ENCODE results near the gene ABR. TPM values are rescaled to one million over a fixed set of nuclear protein-coding genes. Genes with fewer than 3 reads are reported as not detected.

The ABR gene
- total RNA-seq, 6 experiments from 2014 or later, result 7.4 to 21.5 (median 11.3) TPM

- DNase-seq (no peak), ATAC-seq (peak in 2 of 4 donors; percentile 3 to 21)
- TF ChIP-seq POLR2A (IDR thresholded peaks at IDR 0.05) (no peak), CTCF (IDR thresholded peaks at IDR 0.05) (no peak)
- H3K4me1 ChIP-seq, result no peaks in the 10 kb centered on the region
- intact Hi-C loops (cut with DNase I), result no loop called here
- H3K27ac ChIP-seq, result peak overlapping the region in 2 of 3 donors; percentile 37 to 70
- H3K9me3 ChIP-seq, result no peaks in the 10 kb centered on the region
- H3K36me3 ChIP-seq, result no peaks in the 10 kb centered on the region
- 54% methylated on average over 6 of the region's 8 CpGs for WGBS (ENCODE audit: insufficient coverage, low coverage, low lambda C conversion rate, missing lambda C conversion rate)
- no peaks in the 10 kb centered on the region for H3K27me3 ChIP-seq
- no peak overlapping the region for H3K4me3 ChIP-seq
Observed at GRCh38 chr17:1095853-1096173, 84.0 kb downstream of the ABR start.

GRCh38 chr17:1095090-1095852, 84.5 kb downstream of the ABR start:
- intact Hi-C loops (cut with DNase I), result no loop called here
- 60% methylated on average over 1 of the region's 31 CpGs for WGBS (ENCODE audit: insufficient coverage, low coverage, low lambda C conversion rate, missing lambda C conversion rate)
- TF ChIP-seq CTCF (IDR thresholded peaks at IDR 0.05) (no peak), POLR2A (IDR thresholded peaks at IDR 0.05) (no peak)
- peak in 1 of 3 donors; percentile 68 for DNase-seq
- H3K4me1 ChIP-seq, result no peaks in the 10 kb centered on the region
- H3K27ac ChIP-seq, result peak overlapping the region; percentile 20 to 70 (median 37)
- no peaks in the 10 kb centered on the region for H3K27me3 ChIP-seq
- ATAC-seq, result peak; percentile 24 to 52 (median 45)
- no peaks in the 10 kb centered on the region for H3K36me3 ChIP-seq
- H3K9me3 ChIP-seq, result no peaks in the 10 kb centered on the region
- no peak overlapping the region for H3K4me3 ChIP-seq

GRCh38 chr17:1094591-1094990, 85.2 kb downstream of the ABR start:
- intact Hi-C loops (cut with DNase I), result no loop called here
- no peak overlapping the region for H3K27ac ChIP-seq
- DNase-seq (no peak), ATAC-seq (no peak)
- H3K36me3 ChIP-seq, result no peaks in the 10 kb centered on the region
- no peaks in the 10 kb centered on the region for H3K4me1 ChIP-seq
- no peaks in the 10 kb centered on the region for H3K27me3 ChIP-seq
- 54% methylated on average over 2 of the region's 6 CpGs for WGBS (ENCODE audit: insufficient coverage, low coverage, low lambda C conversion rate, missing lambda C conversion rate)
- H3K9me3 ChIP-seq, result no peaks in the 10 kb centered on the region
- no peak overlapping the region for H3K4me3 ChIP-seq
- TF ChIP-seq CTCF (IDR thresholded peaks at IDR 0.05), result no peak
- no peak for TF ChIP-seq POLR2A (IDR thresholded peaks at IDR 0.05)

GRCh38 chr17:1091900-1092299, 87.9 kb downstream of the ABR start:
- Histone ChIP-seq H3K4me3 (no peak overlapping the region), H3K4me1 (peaks cover 0 to 10% (median 0%) of the 10 kb centered on the region in 4 donors), H3K27ac (no peak overlapping the region), H3K27me3 (no peaks in the 10 kb centered on the region), H3K36me3 (no peaks in the 10 kb centered on the region), H3K9me3 (no peaks in the 10 kb centered on the region)
- ATAC-seq, result no peak
- no peak for DNase-seq
- TF ChIP-seq CTCF (IDR thresholded peaks at IDR 0.05) (no peak), POLR2A (IDR thresholded peaks at IDR 0.05) (no peak)
- 92% methylated on average over 4 of the region's 14 CpGs for WGBS (ENCODE audit: insufficient coverage, low coverage, low lambda C conversion rate, missing lambda C conversion rate)
- intact Hi-C loops (cut with DNase I), result no loop called here

Measured in right lobe of liver (tissue), 6 donors.